ENCODE data around the gene PLLP. TPM values are rescaled to one million over a fixed set of nuclear protein-coding genes. Genes with fewer than 3 reads are reported as not detected.

The PLLP gene
- total RNA-seq, 1 experiment from 2014 or later: not detected

DNA sequence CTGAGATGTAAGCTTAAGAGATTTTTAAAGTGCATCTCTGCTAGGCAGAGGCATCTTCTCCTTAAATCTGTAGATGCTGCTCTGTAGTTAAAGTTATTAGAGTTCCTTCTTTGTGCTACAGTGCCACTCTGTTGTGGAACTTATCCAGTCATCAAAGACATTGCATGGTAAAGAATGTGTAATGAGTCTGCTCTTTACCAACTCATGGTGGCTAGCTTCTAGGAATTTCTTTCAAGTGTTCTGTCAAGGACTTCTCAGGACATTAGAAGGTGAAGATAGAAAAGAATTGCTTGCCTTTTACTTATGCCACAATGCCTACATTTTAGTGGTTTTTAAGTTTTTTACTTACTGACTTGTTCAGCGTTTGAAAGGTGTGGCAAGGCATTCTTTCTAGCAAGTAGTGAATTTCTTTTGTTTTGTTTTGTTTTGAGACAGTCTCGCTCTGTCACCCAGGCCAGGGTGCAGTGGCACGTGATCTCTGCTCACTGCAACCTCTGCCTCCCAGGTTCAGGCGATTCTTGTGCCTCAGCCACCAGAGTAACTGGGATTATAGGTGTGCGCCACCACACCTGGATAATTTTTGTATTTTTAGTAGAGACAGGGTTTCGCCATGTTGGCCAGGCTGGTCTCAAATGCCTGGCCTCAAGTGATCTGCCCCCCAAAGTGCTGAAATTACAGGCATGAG lies 59.7 kb downstream of the PLLP start:
- Histone ChIP-seq H3K4me1 (replicated peaks) (no peaks in the 10 kb centered on the region), H3K27me3 (replicated peaks) (no peaks in the 10 kb centered on the region), H3K36me3 (peaks cover 88% of the 10 kb centered on the region), H3K4me3 (no peak overlapping the region), H3K9me3 (replicated peaks) (no peaks in the 10 kb centered on the region), H3K27ac (no peak overlapping the region)
- DNase-seq (ENCODE audit: low read depth in 1 of 2, low spot score in 2 of 2): no peak

DNA sequence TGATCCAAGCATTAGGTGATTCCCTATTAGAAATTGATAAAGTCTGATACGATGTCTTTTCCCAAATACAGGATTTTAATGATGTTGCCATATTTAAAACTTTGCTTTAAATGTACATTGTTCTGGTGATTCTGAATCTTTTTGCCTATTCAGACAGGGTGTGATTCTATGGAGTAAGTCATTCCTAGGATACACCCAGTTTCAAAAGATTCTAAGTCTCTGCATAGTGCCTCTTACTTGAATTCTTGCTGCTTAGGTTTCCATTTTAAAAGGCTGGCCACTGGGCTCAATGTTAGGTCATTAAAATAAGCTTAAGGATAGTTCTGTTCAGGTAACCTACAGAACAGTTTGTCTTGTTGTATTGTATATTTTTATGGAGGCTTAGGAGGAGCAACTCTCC lies 61.4 kb downstream of the PLLP start:
- Histone ChIP-seq H3K27ac (no peak overlapping the region), H3K27me3 (replicated peaks) (no peaks in the 10 kb centered on the region), H3K4me1 (replicated peaks) (no peaks in the 10 kb centered on the region), H3K9me3 (replicated peaks) (no peaks in the 10 kb centered on the region), H3K36me3 (peaks cover 92% of the 10 kb centered on the region), H3K4me3 (no peak overlapping the region)
- DNase-seq (ENCODE audit: low read depth in 1 of 2, low spot score in 2 of 2): no peak

GRCh38 chr16:57216968-57217367 lies 67.5 kb downstream of the PLLP start:
- Histone ChIP-seq H3K9me3 (replicated peaks) (no peaks in the 10 kb centered on the region; the same call in 1 of the 2 replicates), H3K4me1 (replicated peaks) (no peaks in the 10 kb centered on the region), H3K4me3 (no peak overlapping the region), H3K36me3 (peaks cover 90% of the 10 kb centered on the region), H3K27me3 (replicated peaks) (no peaks in the 10 kb centered on the region), H3K27ac (no peak overlapping the region)
- DNase-seq (ENCODE audit: low read depth in 1 of 2, low spot score in 2 of 2): no peak

GRCh38 chr16:57213462-57213861 lies 71.0 kb downstream of the PLLP start:
- Histone ChIP-seq H3K27ac (no peak overlapping the region), H3K9me3 (replicated peaks) (no peaks in the 10 kb centered on the region; the same call in 1 of the 2 replicates), H3K27me3 (replicated peaks) (no peaks in the 10 kb centered on the region), H3K36me3 (peaks cover 81% of the 10 kb centered on the region), H3K4me1 (replicated peaks) (no peaks in the 10 kb centered on the region), H3K4me3 (no peak overlapping the region)
- DNase-seq (ENCODE audit: low read depth in 1 of 2, low spot score in 2 of 2): no peak

DNA sequence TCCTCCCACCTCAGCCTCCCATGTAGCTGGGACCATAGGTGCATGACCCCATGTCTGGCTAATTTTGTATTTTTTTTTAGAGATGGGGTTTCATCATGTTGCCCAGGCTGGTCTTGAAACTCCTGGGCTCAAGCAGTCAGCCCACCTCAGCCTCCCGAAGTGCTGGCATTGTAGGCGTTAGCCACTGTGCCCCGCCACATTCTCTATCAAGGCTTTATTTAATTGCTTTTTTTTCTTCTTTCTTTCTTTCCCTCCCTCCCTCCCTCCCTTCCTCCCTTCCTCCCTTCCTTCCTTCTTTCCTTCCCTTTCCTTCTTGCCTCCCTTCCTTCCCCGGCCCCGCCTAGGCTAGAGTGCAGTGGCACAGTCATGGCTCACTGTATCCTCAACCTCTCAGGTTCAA lies 74.7 kb downstream of the PLLP start:
- Histone ChIP-seq H3K27me3 (replicated peaks) (no peaks in the 10 kb centered on the region), H3K36me3 (peaks cover 78% of the 10 kb centered on the region), H3K4me3 (no peak overlapping the region), H3K4me1 (replicated peaks) (no peaks in the 10 kb centered on the region), H3K9me3 (replicated peaks) (no peaks in the 10 kb centered on the region), H3K27ac (no peak overlapping the region)
- no peak for DNase-seq (ENCODE audit: low read depth in 1 of 2, low spot score in 2 of 2)

DNA sequence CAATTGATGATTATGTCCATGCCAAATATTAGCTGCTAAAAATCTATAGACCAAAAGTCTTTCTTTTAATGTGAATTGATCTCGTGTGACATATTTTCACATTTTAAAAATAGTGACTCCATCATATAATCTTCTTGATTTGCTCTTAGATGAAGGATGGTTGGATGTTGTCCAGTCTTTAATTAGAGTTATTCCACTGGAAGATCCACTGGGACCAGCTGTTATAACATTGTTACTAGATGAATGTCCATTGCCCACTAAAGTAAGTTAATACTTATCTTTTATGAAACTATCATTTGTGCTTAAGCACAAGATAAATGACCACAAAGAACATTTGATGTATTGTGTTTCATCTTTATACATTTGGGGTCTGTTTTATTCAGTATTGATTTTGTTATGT lies 75.5 kb downstream of the PLLP start:
- Histone ChIP-seq H3K36me3 (peaks cover 74% of the 10 kb centered on the region), H3K27ac (no peak overlapping the region), H3K27me3 (replicated peaks) (no peaks in the 10 kb centered on the region), H3K4me3 (no peak overlapping the region), H3K9me3 (replicated peaks) (no peaks in the 10 kb centered on the region), H3K4me1 (replicated peaks) (no peaks in the 10 kb centered on the region)
- DNase-seq (ENCODE audit: low read depth in 1 of 2, low spot score in 2 of 2): no peak

Other genes with a start within 250 kb of the PLLP start
- 20.0 and 35.8 TPM in 2 replicates for gene CPNE2, start 192.1 kb downstream of the PLLP start, total RNA-seq (2014; rRNA removed; shearing (Covaris generic))
- 93.1 and 112 TPM in 2 replicates for gene PSME3IP1, start 98.6 kb downstream of the PLLP start, total RNA-seq (2014; rRNA removed; shearing (Covaris generic))
- 13.9 and 40.2 TPM in 2 replicates for gene RSPRY1, start 98.3 kb downstream of the PLLP start, total RNA-seq (2014; rRNA removed; shearing (Covaris generic))
- 115 and 118 TPM in 2 replicates for gene ARL2BP, start 39.4 kb downstream of the PLLP start, total RNA-seq (2014; rRNA removed; shearing (Covaris generic))
- gene CCL22, start 74.1 kb upstream of the PLLP start, total RNA-seq (2014; rRNA removed; shearing (Covaris generic)): not detected in 2 replicates
- gene CX3CL1, start 87.8 kb upstream of the PLLP start, total RNA-seq (2014; rRNA removed; shearing (Covaris generic)): 0.18 and 0.38 TPM in 2 replicates
- gene CCL17, start 120.1 kb upstream of the PLLP start, total RNA-seq (2014; rRNA removed; shearing (Covaris generic)): not detected in 2 replicates
- 77.5 and 78.7 TPM in 2 replicates for gene CIAPIN1, start 162.7 kb upstream of the PLLP start, total RNA-seq (2014; rRNA removed; shearing (Covaris generic))
- 34.6 and 41.5 TPM in 2 replicates for gene COQ9, start 162.8 kb upstream of the PLLP start, total RNA-seq (2014; rRNA removed; shearing (Covaris generic))
- 129 and 200 TPM in 2 replicates for gene POLR2C, start 178.0 kb upstream of the PLLP start, total RNA-seq (2014; rRNA removed; shearing (Covaris generic))
- gene DOK4, start 201.8 kb upstream of the PLLP start, total RNA-seq (2014; rRNA removed; shearing (Covaris generic)): 5.6 and 5.7 TPM in 2 replicates

Measured in SJSA1 (cell line).